ENCODE data around the gene AGO4. TPM values are rescaled to one million over a fixed set of nuclear protein-coding genes. Genes with fewer than 3 reads are reported as not detected.

AGO4 gene
- total RNA-seq, 4 donors from 2014 or later: 4.6 to 18.1 (median 7.5) TPM

- WGBS, 2 donors: 83 to 93% methylated on average over 2 of the region's 2 CpGs
- intact Hi-C loops (cut with DNase I): no loop called here
- Histone ChIP-seq H3K27me3 (no peaks in the 10 kb centered on the region), H3K4me3 (no peak overlapping the region), H3K9me3 (no peaks in the 10 kb centered on the region), H3K4me1 (no peaks in the 10 kb centered on the region), H3K36me3 (peaks cover 10 to 99% (median 10%) of the 10 kb centered on the region in 3 donors), H3K27ac (no peak overlapping the region)
- DNase-seq: no peak
- TF ChIP-seq CTCF (IDR thresholded peaks at IDR 0.05) (no peak), POLR2A (IDR thresholded peaks at IDR 0.05) (no peak)
Observed at GRCh38 chr1:35902671-35903070, 94.9 kb downstream of the AGO4 start.

Other genes starting within 250 kb of the AGO4 start
- 1 to 10 TPM in 1 of 4 donors, under 1 TPM in 2, not detected in 1; 0.26 to 1.1 (median 0.38) TPM for gene TFAP2E, start 234.7 kb upstream of the AGO4 start, total RNA-seq
- 10 to 100 TPM; 31.3 to 69.5 (median 39.9) TPM for gene PSMB2, start 166.5 kb upstream of the AGO4 start, total RNA-seq
- gene C1orf216, start 89.1 kb upstream of the AGO4 start, total RNA-seq: 1 to 10 TPM in 3 of 4 donors, under 1 TPM in 1; 0.53 to 4.8 (median 3.8) TPM
- gene CLSPN, start 38.0 kb upstream of the AGO4 start, total RNA-seq: 1 to 10 TPM; 1.3 to 9.7 (median 4.4) TPM
- gene AGO1, start 75.2 kb downstream of the AGO4 start, total RNA-seq: 10 to 100 TPM in 2 of 4 donors, 1 to 10 TPM in 2; 9.7 to 18.1 (median 11.2) TPM
- gene AGO3, start 123.1 kb downstream of the AGO4 start, total RNA-seq: 10 to 100 TPM in 3 of 4 donors, 1 to 10 TPM in 1; 8.1 to 17.0 (median 12.0) TPM